Measurements from ENCODE around the gene CCNY. TPM values are rescaled to one million over a fixed set of nuclear protein-coding genes. Genes with fewer than 3 reads are reported as not detected.

CCNY gene
- total and polyA plus RNA-seq, 3 experiments from 2014 or later, result 15.1 to 65.2 (median 58.4) TPM

GRCh38 chr10:35409094-35409582 lies 72.8 kb downstream of the CCNY start:
- Histone ChIP-seq H3K27ac (ENCODE audit: low read depth, low read length) (no peak overlapping the region), H3K4me1 (ENCODE audit: insufficient read depth, low read length) (peaks cover 41% of the 10 kb centered on the region), H3K4me3 (ENCODE audit: low read length) (no peak overlapping the region), H3K27me3 (ENCODE audit: insufficient read depth, low read length, poor library complexity, severe bottlenecking) (no peaks in the 10 kb centered on the region), H3K9me3 (ENCODE audit: low read length) (no peaks in the 10 kb centered on the region), H3K36me3 (ENCODE audit: insufficient read depth, low read length) (no peaks in the 10 kb centered on the region)
- no peaks in the 10 kb centered on the region for H3K9me3 Mint-ChIP-seq
- ChIA-PET POLR2A (no interaction called here), CTCF (interaction anchor here (1.3 kb wide), 1 partner anchor 12 kb away, joined by 3 read pairs; no protein-coding TSS in a partner anchor)
- H3K27ac Mint-ChIP-seq, result peak overlapping the region in 4 of 8 donors; percentile 5 to 62 (median 26)
- peaks cover 0 to 52% (median 45%) of the 10 kb centered on the region in 3 donors for H3K4me1 Mint-ChIP-seq
- H3K36me3 Mint-ChIP-seq, result peaks cover 0 to 2% (median 0%) of the 10 kb centered on the region in 3 donors
- H3K27me3 Mint-ChIP-seq, result no peaks in the 10 kb centered on the region
- peak overlapping the region in 1 of 7 donors; percentile 7 for H3K4me3 Mint-ChIP-seq
- no peak for DNase-seq

- CTCF ChIA-PET, result interaction anchor here (1.3 kb wide), 1 partner anchor 12 kb away, joined by 3 read pairs; no protein-coding TSS in a partner anchor
- H3K27ac ChIP-seq (ENCODE audit: low read depth, low read length), result no peak overlapping the region
- H3K27ac Mint-ChIP-seq, result peak overlapping the region in 2 of 8 donors; percentile 5 to 59
- H3K27me3 ChIP-seq (ENCODE audit: insufficient read depth, low read length, poor library complexity, severe bottlenecking), result no peaks in the 10 kb centered on the region
- peaks cover 0 to 59% (median 45%) of the 10 kb centered on the region in 3 donors for H3K4me1 Mint-ChIP-seq
- H3K9me3 Mint-ChIP-seq, result no peaks in the 10 kb centered on the region
- no peak overlapping the region for H3K4me3 ChIP-seq (ENCODE audit: low read length)
- H3K9me3 ChIP-seq (ENCODE audit: low read length), result no peaks in the 10 kb centered on the region
- no peaks in the 10 kb centered on the region for H3K36me3 ChIP-seq (ENCODE audit: insufficient read depth, low read length)
- no peak overlapping the region for H3K4me3 Mint-ChIP-seq
- H3K36me3 Mint-ChIP-seq, result peaks cover 0 to 2% (median 0%) of the 10 kb centered on the region in 3 donors
- DNase-seq, result no peak
- H3K27me3 Mint-ChIP-seq, result no peaks in the 10 kb centered on the region
- peaks cover 47% of the 10 kb centered on the region for H3K4me1 ChIP-seq (ENCODE audit: insufficient read depth, low read length)
- POLR2A ChIA-PET, result no interaction called here
Observed at GRCh38 chr10:35409808-35410207, 73.5 kb downstream of the CCNY start.

- ChIA-PET POLR2A (no interaction called here), CTCF (no interaction called here)
- no peaks in the 10 kb centered on the region for H3K9me3 Mint-ChIP-seq
- Histone ChIP-seq H3K27me3 (ENCODE audit: insufficient read depth, low read length, poor library complexity, severe bottlenecking) (no peaks in the 10 kb centered on the region), H3K27ac (ENCODE audit: low read depth, low read length) (no peak overlapping the region), H3K36me3 (ENCODE audit: insufficient read depth, low read length) (no peaks in the 10 kb centered on the region), H3K4me3 (ENCODE audit: low read length) (no peak overlapping the region), H3K4me1 (ENCODE audit: insufficient read depth, low read length) (peaks cover 61% of the 10 kb centered on the region), H3K9me3 (ENCODE audit: low read length) (no peaks in the 10 kb centered on the region)
- peaks cover 0 to 2% (median 0%) of the 10 kb centered on the region in 3 donors for H3K36me3 Mint-ChIP-seq
- no peak overlapping the region for H3K4me3 Mint-ChIP-seq
- H3K4me1 Mint-ChIP-seq, result peaks cover 0 to 69% (median 42%) of the 10 kb centered on the region in 3 donors
- DNase-seq, result no peak
- H3K27me3 Mint-ChIP-seq, result no peaks in the 10 kb centered on the region
- no peak overlapping the region for H3K27ac Mint-ChIP-seq
Observed at GRCh38 chr10:35412003-35412723, 75.9 kb downstream of the CCNY start.

- Histone ChIP-seq H3K9me3 (ENCODE audit: low read length) (no peaks in the 10 kb centered on the region), H3K4me1 (ENCODE audit: insufficient read depth, low read length) (peaks cover 62% of the 10 kb centered on the region), H3K36me3 (ENCODE audit: insufficient read depth, low read length) (no peaks in the 10 kb centered on the region), H3K27me3 (ENCODE audit: insufficient read depth, low read length, poor library complexity, severe bottlenecking) (no peaks in the 10 kb centered on the region), H3K4me3 (ENCODE audit: low read length) (no peak overlapping the region), H3K27ac (ENCODE audit: low read depth, low read length) (no peak overlapping the region)
- H3K27me3 Mint-ChIP-seq, result no peaks in the 10 kb centered on the region
- no peak overlapping the region for H3K4me3 Mint-ChIP-seq
- H3K4me1 Mint-ChIP-seq, result peaks cover 0 to 67% (median 42%) of the 10 kb centered on the region in 3 donors
- no peaks in the 10 kb centered on the region for H3K9me3 Mint-ChIP-seq
- ChIA-PET POLR2A (interaction anchor here (0.6 kb wide), 1 partner anchor 32 kb away, joined by 3 read pairs; no protein-coding TSS in a partner anchor), CTCF (interaction anchor here (0.6 kb wide), 1 partner anchor 150 kb away, joined by 4 read pairs; no protein-coding TSS in a partner anchor)
- no peaks in the 10 kb centered on the region for H3K36me3 Mint-ChIP-seq
- DNase-seq, result no peak
- no peak overlapping the region for H3K27ac Mint-ChIP-seq
Observed at GRCh38 chr10:35412900-35413491, 76.7 kb downstream of the CCNY start.

GRCh38 chr10:35413985-35414861 lies 77.9 kb downstream of the CCNY start:
- CTCF ChIA-PET, result no interaction called here
- Mint-ChIP-seq H3K4me3 (peak overlapping the region in 4 of 7 donors; percentile 2 to 59 (median 22)), H3K27ac (peak overlapping the region in 7 of 8 donors; percentile 7 to 61 (median 30)), H3K4me1 (peaks cover 4 to 64% (median 42%) of the 10 kb centered on the region in 3 donors), H3K36me3 (no peaks in the 10 kb centered on the region), H3K27me3 (peaks cover 0 to 1% of the 10 kb centered on the region in 2 donors), H3K9me3 (no peaks in the 10 kb centered on the region)
- H3K9me3 ChIP-seq (ENCODE audit: low read length), result no peaks in the 10 kb centered on the region
- no peaks in the 10 kb centered on the region for H3K27me3 ChIP-seq (ENCODE audit: insufficient read depth, low read length, poor library complexity, severe bottlenecking)
- H3K27ac ChIP-seq (ENCODE audit: low read depth, low read length), result peak overlapping the region; percentile 46
- H3K4me3 ChIP-seq (ENCODE audit: low read length), result no peak overlapping the region
- POLR2A ChIA-PET, result no interaction called here
- peaks cover 59% of the 10 kb centered on the region for H3K4me1 ChIP-seq (ENCODE audit: insufficient read depth, low read length)
- peak in 1 of 5 donors; percentile 5 for DNase-seq
- no peaks in the 10 kb centered on the region for H3K36me3 ChIP-seq (ENCODE audit: insufficient read depth, low read length)

GRCh38 chr10:35415505-35415904 lies 79.2 kb downstream of the CCNY start:
- POLR2A ChIA-PET, result no interaction called here
- H3K27ac ChIP-seq (ENCODE audit: low read depth, low read length), result no peak overlapping the region
- H3K9me3 ChIP-seq (ENCODE audit: low read length), result no peaks in the 10 kb centered on the region
- Mint-ChIP-seq H3K4me3 (peak overlapping the region in 1 of 7 donors; percentile 9), H3K9me3 (no peaks in the 10 kb centered on the region), H3K36me3 (peaks cover 0 to 2% (median 0%) of the 10 kb centered on the region in 3 donors), H3K27me3 (peaks cover 0 to 2% of the 10 kb centered on the region in 2 donors), H3K4me1 (peaks cover 16 to 63% (median 42%) of the 10 kb centered on the region in 3 donors), H3K27ac (peak overlapping the region in 6 of 8 donors; percentile 2 to 40 (median 12))
- CTCF ChIA-PET, result no interaction called here
- no peaks in the 10 kb centered on the region for H3K36me3 ChIP-seq (ENCODE audit: insufficient read depth, low read length)
- no peak overlapping the region for H3K4me3 ChIP-seq (ENCODE audit: low read length)
- H3K27me3 ChIP-seq (ENCODE audit: insufficient read depth, low read length, poor library complexity, severe bottlenecking), result no peaks in the 10 kb centered on the region
- peaks cover 55% of the 10 kb centered on the region for H3K4me1 ChIP-seq (ENCODE audit: insufficient read depth, low read length)
- DNase-seq, result no peak

DNA sequence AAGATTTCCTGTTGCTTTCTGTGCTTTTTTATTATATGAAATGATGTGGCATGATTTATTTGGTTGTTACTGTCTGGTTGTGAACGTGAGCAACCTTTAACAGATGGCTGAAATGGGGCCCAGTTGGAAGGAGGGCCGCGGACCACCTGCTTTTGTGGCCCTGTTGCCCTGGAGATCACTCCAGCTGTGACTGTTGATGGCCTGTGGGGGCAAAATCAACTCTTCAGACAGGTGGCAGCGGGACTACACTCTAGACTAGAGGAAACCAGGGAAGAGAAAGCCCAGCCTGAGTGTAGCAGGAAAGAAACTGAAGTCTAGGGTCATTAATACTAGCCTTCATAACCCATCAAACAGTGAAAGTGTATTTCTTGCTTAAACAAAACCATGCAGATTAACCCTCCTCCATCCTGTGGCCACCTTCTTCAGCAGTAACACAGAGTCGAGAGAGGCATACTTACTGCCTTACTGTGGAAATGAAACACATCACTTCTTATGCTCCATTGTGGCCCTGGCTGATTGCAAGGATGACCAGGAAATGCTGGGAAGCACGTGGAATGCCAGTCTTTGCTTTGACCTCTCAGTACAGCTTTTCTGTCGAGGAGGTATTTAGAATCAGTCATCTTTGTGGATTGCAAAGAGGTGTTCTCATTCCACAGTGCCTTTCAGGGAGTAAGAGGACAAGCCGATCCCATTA lies 80.5 kb downstream of the CCNY start:
- ChIA-PET POLR2A (no interaction called here), CTCF (no interaction called here)
- peaks cover 0 to 2% of the 10 kb centered on the region in 2 donors for H3K27me3 Mint-ChIP-seq
- DNase-seq, result peak in 1 of 5 donors; percentile 8
- H3K9me3 ChIP-seq (ENCODE audit: low read length), result no peaks in the 10 kb centered on the region
- H3K4me1 ChIP-seq (ENCODE audit: insufficient read depth, low read length), result peaks cover 51% of the 10 kb centered on the region
- H3K4me3 Mint-ChIP-seq, result peak overlapping the region in 1 of 7 donors; percentile 38
- no peaks in the 10 kb centered on the region for H3K9me3 Mint-ChIP-seq
- H3K27ac ChIP-seq (ENCODE audit: low read depth, low read length), result no peak overlapping the region
- H3K4me3 ChIP-seq (ENCODE audit: low read length), result no peak overlapping the region
- peaks cover 0 to 2% (median 0%) of the 10 kb centered on the region in 3 donors for H3K36me3 Mint-ChIP-seq
- no peaks in the 10 kb centered on the region for H3K27me3 ChIP-seq (ENCODE audit: insufficient read depth, low read length, poor library complexity, severe bottlenecking)
- H3K4me1 Mint-ChIP-seq, result peaks cover 29 to 66% (median 46%) of the 10 kb centered on the region in 3 donors
- H3K27ac Mint-ChIP-seq, result peak overlapping the region in 3 of 8 donors; percentile 10 to 56 (median 30)
- no peaks in the 10 kb centered on the region for H3K36me3 ChIP-seq (ENCODE audit: insufficient read depth, low read length)

Measured in CD8-positive, alpha-beta memory T cell (primary cell).